ENCODE results near the gene ELOB. TPM values are rescaled to one million over a fixed set of nuclear protein-coding genes. Genes with fewer than 3 reads are reported as not detected.

The ELOB gene
- total and polyA plus RNA-seq, 2 of the 8 experiments (the other 6 are each of a cell fraction or from before 2014, with no cell fraction given) = 237 to 1,357 TPM

- ChIA-PET CTCF (ENCODE audit: partially characterized antibody) (interaction anchor here (0.6 to 1.3 kb wide), 2 partner anchors 12 to 58 kb away, joined by 4 read pairs; no protein-coding TSS in a partner anchor), POLR2A (ENCODE audit: partially characterized antibody) (interaction anchor here (0.9 to 8.0 kb wide), 5 partner anchors 13 to 35 kb away, joined by 4 to 96 read pairs (median 6); partner anchors contain the start of gene SRRM2)
- H3K27ac ChIP-seq (ENCODE audit: low read depth, low read length) = no peak overlapping the region
- no peak overlapping the region for H4K91ac ChIP-seq (replicated peaks; ENCODE audit: insufficient read length, low read length)
- no peaks in the 10 kb centered on the region for H3K79me2 ChIP-seq (ENCODE audit: control insufficient read depth in 1 of 2, insufficient read depth in 2 of 2, low read length in 2 of 2)
- H2AK5ac ChIP-seq (ENCODE audit: low read depth, low read length) = no peak overlapping the region
- 75% methylated on average over 6 of the region's 7 CpGs; no CpG with 5 or more reads in 1 of the 2 experiments for WGBS, 2 experiments (ENCODE audit: extremely low coverage in 1 of 2, insufficient coverage in 1 of 2, insufficient read length in 1 of 2, insufficient replicate concordance in 2 of 2, low coverage in 1 of 2, low lambda C conversion rate in 2 of 2, missing lambda C conversion rate in 1 of 2)
- no peak overlapping the region for H2BK120ac ChIP-seq (replicated peaks; ENCODE audit: low read depth, low read length)
- no peak overlapping the region for H2BK5ac ChIP-seq (ENCODE audit: low read depth, low read length)
- H4K20me1 ChIP-seq (replicated peaks in 1 of 2; ENCODE audit: control insufficient read depth in 1 of 2, insufficient read depth in 2 of 2, low read length in 2 of 2) = peaks cover 0 to 1% of the 10 kb centered on the region in 2 experiments
- no peak overlapping the region for H3K4me3 ChIP-seq (ENCODE audit: extremely low read depth in 1 of 4, insufficient read depth in 2 of 4, low read depth in 3 of 4, low read length in 4 of 4)
- no peaks in the 10 kb centered on the region for H3K27me3 ChIP-seq (replicated peaks in 1 of 4; ENCODE audit: control insufficient read depth in 3 of 4, extremely low read depth in 1 of 4, insufficient read depth in 3 of 4, low read length in 3 of 4)
- DNase-seq (ENCODE audit: low read depth in 1 of 2, low spot score in 2 of 2) (no peak), FAIRE-seq (no peak)
- H2BK15ac ChIP-seq (ENCODE audit: low read length) = no peak overlapping the region
- no peak overlapping the region for H3K9ac ChIP-seq (replicated peaks in 1 of 4; ENCODE audit: extremely low read depth in 1 of 4, low read depth in 3 of 4, low read length in 3 of 4)
- no peaks in the 10 kb centered on the region for H3K23me2 ChIP-seq (ENCODE audit: low read depth, low read length)
- H3K23ac ChIP-seq (ENCODE audit: insufficient read length) = no peak overlapping the region
- no peak overlapping the region for H4K5ac ChIP-seq (ENCODE audit: insufficient read length, low read depth, low read length)
- peaks cover 0 to 3% (median 0%) of the 10 kb centered on the region in 4 experiments; a peak in 4 of 7 replicates for H3K4me1 ChIP-seq (replicated peaks in 1 of 4; ENCODE audit: control insufficient read depth in 3 of 4, insufficient read depth in 4 of 4, low read length in 3 of 4)
- no peak overlapping the region for H3K4me2 ChIP-seq (ENCODE audit: insufficient read depth in 1 of 2, low read depth in 2 of 2, low read length in 2 of 2)
- no peak overlapping the region for H3K56ac ChIP-seq (replicated peaks; ENCODE audit: insufficient read length, low read depth, low read length)
- no peak overlapping the region for H3K14ac ChIP-seq (ENCODE audit: insufficient read length)
- H2BK20ac ChIP-seq (ENCODE audit: low read length) = no peak overlapping the region
- H3K9me3 ChIP-seq (ENCODE audit: insufficient read depth in 2 of 2, low read depth in 1 of 2, low read length in 1 of 2) = no peaks in the 10 kb centered on the region
- H4K8ac ChIP-seq (ENCODE audit: extremely low read depth, insufficient read depth, low read length) = no peak overlapping the region
- H3K4ac ChIP-seq (replicated peaks; ENCODE audit: insufficient read length, low read depth, low read length) = no peak overlapping the region
- H3K36me3 ChIP-seq (ENCODE audit: control insufficient read depth in 2 of 4, insufficient read depth in 4 of 4, low read length in 3 of 4) = no peaks in the 10 kb centered on the region
- no peak overlapping the region for H2BK12ac ChIP-seq (ENCODE audit: low read depth, low read length)
- no peak overlapping the region for H2AFZ ChIP-seq (ENCODE audit: low read length)
- no peak overlapping the region for H3K18ac ChIP-seq (ENCODE audit: extremely low read depth, low read length)
- no peaks in the 10 kb centered on the region for H3K79me1 ChIP-seq (ENCODE audit: low read depth, low read length)
- TF ChIP-seq SUZ12 (IDR thresholded peaks at IDR 0.05; ENCODE audit: low read length) = no peak
- TF ChIP-seq ZNF274 (IDR thresholded peaks at IDR 0.05; ENCODE audit: borderline replicate concordance, extremely low read depth, low read length) = no peak
- TF ChIP-seq CTCF (IDR thresholded peaks at IDR 0.05; ENCODE audit: control extremely low read depth in 1 of 3, insufficient read depth in 1 of 3, low read depth in 1 of 3, low read length in 3 of 3) = no peak
- TF ChIP-seq RNF2 (IDR thresholded peaks at IDR 0.05; ENCODE audit: borderline replicate concordance, low read depth, low read length, missing control alignments, poor library complexity, severe bottlenecking) = no peak
- TF ChIP-seq TAF1 (IDR thresholded peaks at IDR 0.05; ENCODE audit: low read depth, low read length) = no peak
- no peak for TF ChIP-seq KDM4A (IDR thresholded peaks at IDR 0.05; ENCODE audit: low read depth, low read length, severe bottlenecking)
- no peak for TF ChIP-seq ATF3 (IDR thresholded peaks at IDR 0.05; ENCODE audit: insufficient read depth, low read depth, low read length)
- TF ChIP-seq SIN3A (conservative IDR thresholded peaks at IDR 0.05 in 1 of 2, IDR thresholded peaks at IDR 0.05 in 1 of 2; ENCODE audit: low read depth in 1 of 2, low read length in 2 of 2) = no peak
- TF ChIP-seq HDAC6 (IDR thresholded peaks at IDR 0.05; ENCODE audit: low read depth, low read length) = no peak
These were observed 39.1 kb downstream of the ELOB start for GRCh38 chr16:2737895-2738418.
